Activated T-helper 2 cell treated with anti-CD3 and anti-CD28 coated beads, Interferon-gamma antibody, Interleukin-2, Interleukin-4, amounts not matched to agents 10 μg/mL and 5 μg/mL and 100 μg/mL, durations not matched to agents 14 hours and 24 hours and 36 hours (primary cell): ENCODE results near the gene DAPK1. TPM values are rescaled to one million over a fixed set of nuclear protein-coding genes. Genes with fewer than 3 reads are reported as not detected.
A peak's percentile ranks its signal among the peaks of the same experiment; 100 is the strongest.

ENCODE experiments used
- DNase-seq: peaks from one replicate; pipeline ENCODE4 v3.0.0; 2021; ENCODE audit warnings: low spot score
- H3K27ac Mint-ChIP-seq: one replicate; pipeline ENCODE4 v1.8.0; 2021; ENCODE audit warnings: mixed read lengths
- H3K27me3 Mint-ChIP-seq: one replicate; pipeline ENCODE4 v1.8.0; 2021; ENCODE audit warnings: low read depth, mixed read lengths
- H3K36me3 Mint-ChIP-seq: one replicate; pipeline ENCODE4 v1.8.0; 2021; ENCODE audit warnings: low read depth, mixed read lengths
- H3K4me1 Mint-ChIP-seq: one replicate; pipeline ENCODE4 v1.8.0; 2021; ENCODE audit warnings: low read depth, mixed read lengths
- H3K4me3 Mint-ChIP-seq: one replicate; pipeline ENCODE4 v1.8.0; 2021; ENCODE audit warnings: low read depth, mild to moderate bottlenecking, moderate library complexity, mixed read lengths
- H3K9me3 Mint-ChIP-seq: one replicate; pipeline ENCODE4 v1.8.0; 2021; ENCODE audit warnings: mixed read lengths
- intact Hi-C: fragments of 100-400 bp; cut with micrococcal nuclease; formaldehyde crosslinking; loops from one replicate; pipeline ENCODE4 v1.15.1; 2023
- total RNA-seq: library from RNA; stranded (reverse); gene quantifications from 2 replicates; pipeline ENCODE4 v1.2.3, GENCODE V29; 2022

DAPK1 gene
- total RNA-seq = 38.6 and 39.1 TPM in 2 replicates

DNA sequence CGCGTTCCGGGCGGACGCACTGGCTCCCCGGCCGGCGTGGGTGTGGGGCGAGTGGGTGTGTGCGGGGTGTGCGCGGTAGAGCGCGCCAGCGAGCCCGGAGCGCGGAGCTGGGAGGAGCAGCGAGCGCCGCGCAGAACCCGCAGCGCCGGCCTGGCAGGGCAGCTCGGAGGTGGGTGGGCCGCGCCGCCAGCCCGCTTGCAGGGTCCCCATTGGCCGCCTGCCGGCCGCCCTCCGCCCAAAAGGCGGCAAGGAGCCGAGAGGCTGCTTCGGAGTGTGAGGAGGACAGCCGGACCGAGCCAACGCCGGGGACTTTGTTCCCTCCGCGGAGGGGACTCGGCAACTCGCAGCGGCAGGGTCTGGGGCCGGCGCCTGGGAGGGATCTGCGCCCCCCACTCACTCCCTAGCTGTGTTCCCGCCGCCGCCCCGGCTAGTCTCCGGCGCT lies at the start of gene DAPK1:
Gene DAPK1, plus strand, starts transcription at position 264 of the 442 bp plus-strand sequence. CDS start 1,211 bp downstream, outside the sequence.
- Mint-ChIP-seq H3K27me3 (peaks cover 46% of the 10 kb centered on the region), H3K36me3 (peaks cover 8% of the 10 kb centered on the region), H3K4me3 (peak within 1 kb of the TSS; percentile 86), H3K9me3 (no peaks in the 10 kb centered on the region), H3K4me1 (peaks cover 31% of the 10 kb centered on the region), H3K27ac (peak within 1 kb of the TSS; percentile 70)
- DNase-seq = peak; percentile 21
- intact Hi-C loops = no loop called here

DNA sequence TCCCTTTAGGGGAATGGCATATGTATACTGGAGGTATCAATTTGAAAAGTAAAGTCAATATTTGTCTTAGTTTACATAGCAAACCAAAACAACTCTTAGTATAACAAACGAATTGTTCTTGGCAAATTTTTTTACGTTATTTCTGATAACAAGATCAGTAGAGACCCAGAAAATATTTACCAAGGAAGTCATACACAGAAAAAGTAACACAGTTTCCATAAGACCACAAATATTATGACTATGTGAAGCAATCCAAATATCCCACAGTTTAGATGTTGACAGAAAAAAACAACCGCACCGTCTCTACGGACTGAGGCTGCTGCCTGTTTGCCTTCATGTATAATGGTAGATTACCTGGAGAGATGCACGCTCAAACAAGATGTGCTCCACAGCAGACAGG lies 46.5 kb upstream of the DAPK1 start:
- H3K4me1 Mint-ChIP-seq = no peaks in the 10 kb centered on the region
- intact Hi-C loops = no loop called here
- H3K9me3 Mint-ChIP-seq = peaks cover 8% of the 10 kb centered on the region
- peaks cover 4% of the 10 kb centered on the region for H3K27me3 Mint-ChIP-seq
- H3K27ac Mint-ChIP-seq = no peak overlapping the region
- no peak for DNase-seq
- no peak overlapping the region for H3K4me3 Mint-ChIP-seq
- no peaks in the 10 kb centered on the region for H3K36me3 Mint-ChIP-seq

DNA sequence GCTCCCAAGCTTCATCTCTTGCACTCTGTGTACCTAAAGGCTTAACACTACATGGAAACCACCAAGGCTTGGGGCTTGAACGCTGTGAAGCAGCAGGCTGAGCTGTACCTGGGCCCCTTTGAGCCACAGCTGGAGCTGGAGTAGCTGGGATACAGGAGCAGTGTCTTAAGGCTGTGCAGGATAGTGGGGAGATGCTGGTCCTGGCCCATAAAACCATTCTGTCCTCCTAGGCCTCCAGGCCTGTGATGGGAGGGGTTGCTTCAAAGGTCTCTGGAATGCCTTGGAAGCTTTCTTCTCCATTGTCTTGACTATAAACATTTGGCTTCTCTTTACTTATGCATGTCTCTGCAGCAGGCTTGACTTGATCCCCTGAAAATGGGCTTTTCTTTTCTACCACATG lies 42.3 kb upstream of the DAPK1 start:
- Mint-ChIP-seq H3K27ac (no peak overlapping the region), H3K36me3 (no peaks in the 10 kb centered on the region), H3K27me3 (peaks cover 4% of the 10 kb centered on the region), H3K4me1 (no peaks in the 10 kb centered on the region), H3K4me3 (no peak overlapping the region), H3K9me3 (peaks cover 10% of the 10 kb centered on the region)
- no peak for DNase-seq
- intact Hi-C loops = no loop called here

DNA sequence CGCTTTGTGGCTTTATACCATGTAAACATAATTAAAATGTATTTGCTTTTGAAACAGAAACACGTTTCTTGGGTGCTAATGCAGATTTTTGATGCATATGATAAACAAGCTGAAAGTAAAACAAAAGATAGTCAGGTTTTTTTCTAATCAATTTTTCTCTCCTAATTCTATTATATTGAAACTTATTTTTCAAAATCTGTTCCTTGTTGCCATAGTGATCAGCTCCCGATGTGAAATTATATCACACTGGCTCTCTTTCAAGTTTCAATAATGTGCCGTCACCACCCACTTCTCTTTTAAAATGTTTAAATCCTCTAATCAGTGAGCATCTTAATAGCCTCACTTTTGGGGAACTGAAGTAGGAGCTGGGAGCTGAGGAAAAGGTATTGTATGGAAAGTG lies 36.4 kb upstream of the DAPK1 start:
- intact Hi-C loops = loop anchor here (10.0 kb wide), 1 partner anchor 844 kb away; no protein-coding TSS in a partner anchor
- no peaks in the 10 kb centered on the region for H3K27me3 Mint-ChIP-seq
- no peaks in the 10 kb centered on the region for H3K36me3 Mint-ChIP-seq
- H3K4me1 Mint-ChIP-seq = peaks cover 18% of the 10 kb centered on the region
- no peak overlapping the region for H3K4me3 Mint-ChIP-seq
- no peak overlapping the region for H3K27ac Mint-ChIP-seq
- no peak for DNase-seq
- peaks cover 1% of the 10 kb centered on the region for H3K9me3 Mint-ChIP-seq

DNA sequence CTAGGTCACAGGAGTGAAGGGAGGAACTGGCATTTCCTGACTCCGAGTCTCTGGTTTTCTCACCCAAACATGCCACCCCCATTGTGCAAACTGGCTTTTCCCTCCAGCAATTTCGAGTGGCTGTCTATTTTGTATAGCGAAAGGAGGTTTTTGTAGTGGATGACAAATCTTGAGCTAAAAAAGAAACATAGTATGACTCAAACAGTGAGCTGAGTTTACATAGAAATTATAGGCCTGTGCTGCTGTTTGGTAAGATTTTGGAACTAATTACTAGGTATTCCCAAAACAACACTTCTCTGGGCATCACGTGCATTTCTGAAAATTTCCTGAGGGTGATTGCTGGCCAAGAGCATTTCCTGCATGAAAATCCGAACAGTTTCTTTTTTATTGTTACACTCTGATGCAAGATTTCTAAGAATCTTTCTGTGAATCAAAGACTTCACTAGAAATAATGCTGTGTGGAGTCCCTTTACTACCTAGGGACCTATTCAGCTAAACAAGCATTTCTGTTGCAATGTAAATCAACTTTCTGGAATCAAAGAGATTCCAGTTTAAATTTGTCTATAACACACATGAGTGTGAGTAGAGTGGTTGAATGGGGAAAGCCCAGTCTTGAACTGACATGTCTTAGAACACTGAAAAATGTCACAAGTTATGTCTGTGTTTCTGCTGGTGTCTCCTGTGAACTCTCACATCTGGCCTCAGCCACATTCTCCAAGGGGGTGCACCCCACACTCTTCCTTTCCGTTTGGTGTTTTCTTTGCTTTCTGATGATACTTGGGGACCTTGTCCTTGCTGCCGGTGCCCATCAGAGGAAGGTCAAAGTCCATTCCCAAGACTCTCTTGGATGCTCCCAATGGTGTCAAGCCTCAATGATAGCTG lies 33.3 kb upstream of the DAPK1 start:
- DNase-seq = no peak
- Mint-ChIP-seq H3K27ac (peak overlapping the region; percentile 92), H3K4me1 (peaks cover 18% of the 10 kb centered on the region), H3K27me3 (no peaks in the 10 kb centered on the region), H3K36me3 (no peaks in the 10 kb centered on the region), H3K4me3 (peak overlapping the region; percentile 39), H3K9me3 (no peaks in the 10 kb centered on the region)
- intact Hi-C loops = loop anchor here (1.0 to 10.0 kb wide), 5 partner anchors 36 to 840 kb away; no protein-coding TSS in a partner anchor

DNA sequence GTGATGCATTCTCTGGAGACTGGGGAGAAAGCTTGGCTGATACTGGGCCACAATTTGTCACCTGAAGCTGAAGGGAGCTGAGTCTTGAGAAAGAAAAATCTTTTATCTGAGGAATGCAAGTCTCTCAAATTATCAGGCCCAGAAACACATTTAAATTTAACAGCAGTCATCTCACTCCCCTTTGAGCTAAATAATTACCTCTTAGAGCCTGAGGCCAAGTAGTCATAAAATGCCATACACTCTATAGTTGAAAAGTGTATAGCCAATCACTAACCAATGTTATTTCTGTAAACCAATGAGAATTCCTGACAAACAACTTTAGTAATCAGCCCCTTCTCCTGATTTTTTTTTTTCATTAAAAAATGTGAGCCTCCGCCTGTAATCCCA lies 32.7 kb upstream of the DAPK1 start:
- DNase-seq = no peak
- Mint-ChIP-seq H3K4me1 (peaks cover 18% of the 10 kb centered on the region), H3K9me3 (no peaks in the 10 kb centered on the region), H3K36me3 (no peaks in the 10 kb centered on the region), H3K27me3 (no peaks in the 10 kb centered on the region), H3K4me3 (peak overlapping the region; percentile 39), H3K27ac (peak overlapping the region; percentile 92)
- intact Hi-C loops = loop anchor here (1.0 to 10.0 kb wide), 5 partner anchors 35 to 840 kb away; no protein-coding TSS in a partner anchor

DNA sequence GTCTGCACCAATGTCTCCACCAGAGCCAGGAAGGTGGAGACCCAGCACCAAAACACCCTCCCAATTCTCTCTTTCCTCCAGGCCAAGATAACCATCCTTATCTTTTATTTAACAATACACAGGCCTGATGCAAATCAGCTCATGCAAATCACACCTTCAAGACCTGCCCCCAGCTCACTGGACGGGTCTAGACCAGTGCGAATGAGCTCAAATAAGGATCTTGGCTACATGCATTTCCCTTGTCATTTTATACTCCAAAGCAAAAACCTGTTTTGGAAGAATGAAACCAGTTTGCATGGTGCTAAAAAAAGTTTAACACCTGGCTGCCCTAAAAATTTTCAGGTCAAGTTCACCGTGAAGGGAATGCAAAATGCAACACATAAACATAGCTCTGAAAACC lies 31.9 kb upstream of the DAPK1 start:
- Mint-ChIP-seq H3K4me1 (peaks cover 18% of the 10 kb centered on the region), H3K9me3 (no peaks in the 10 kb centered on the region)

DNA sequence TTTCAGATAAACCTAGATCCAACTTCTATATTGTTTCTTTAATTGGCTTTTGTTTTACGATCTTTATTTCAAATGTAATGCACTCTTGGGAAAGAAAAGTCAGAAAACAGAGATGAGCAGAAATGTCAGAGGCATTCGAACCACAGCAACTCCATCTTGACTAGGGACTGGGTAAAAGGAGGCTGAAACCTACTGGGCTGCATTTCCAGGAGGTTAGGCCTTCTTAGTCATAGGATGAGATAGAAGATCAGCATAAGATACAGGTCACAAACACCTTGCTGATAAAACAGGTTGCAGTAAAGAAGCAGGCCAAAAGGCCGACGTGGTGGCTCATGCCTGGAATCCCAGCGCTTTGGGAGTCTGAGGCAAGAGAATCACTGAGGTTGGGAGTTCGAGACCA lies 30.5 kb upstream of the DAPK1 start:
- no peaks in the 10 kb centered on the region for H3K36me3 Mint-ChIP-seq
- no peaks in the 10 kb centered on the region for H3K9me3 Mint-ChIP-seq
- intact Hi-C loops = loop anchor here (10.0 kb wide), 1 partner anchor 838 kb away; no protein-coding TSS in a partner anchor
- H3K27me3 Mint-ChIP-seq = no peaks in the 10 kb centered on the region
- no peak overlapping the region for H3K4me3 Mint-ChIP-seq
- DNase-seq = no peak
- H3K27ac Mint-ChIP-seq = no peak overlapping the region
- peaks cover 18% of the 10 kb centered on the region for H3K4me1 Mint-ChIP-seq

More for the DNA sequence above, 31.9 kb upstream of the DAPK1 start:
- DNase-seq = no peak
- Mint-ChIP-seq H3K27ac (no peak overlapping the region), H3K36me3 (no peaks in the 10 kb centered on the region), H3K4me3 (no peak overlapping the region), H3K27me3 (no peaks in the 10 kb centered on the region)
- intact Hi-C loops = loop anchor here (10.0 kb wide), 1 partner anchor 839 kb away; no protein-coding TSS in a partner anchor

DNA sequence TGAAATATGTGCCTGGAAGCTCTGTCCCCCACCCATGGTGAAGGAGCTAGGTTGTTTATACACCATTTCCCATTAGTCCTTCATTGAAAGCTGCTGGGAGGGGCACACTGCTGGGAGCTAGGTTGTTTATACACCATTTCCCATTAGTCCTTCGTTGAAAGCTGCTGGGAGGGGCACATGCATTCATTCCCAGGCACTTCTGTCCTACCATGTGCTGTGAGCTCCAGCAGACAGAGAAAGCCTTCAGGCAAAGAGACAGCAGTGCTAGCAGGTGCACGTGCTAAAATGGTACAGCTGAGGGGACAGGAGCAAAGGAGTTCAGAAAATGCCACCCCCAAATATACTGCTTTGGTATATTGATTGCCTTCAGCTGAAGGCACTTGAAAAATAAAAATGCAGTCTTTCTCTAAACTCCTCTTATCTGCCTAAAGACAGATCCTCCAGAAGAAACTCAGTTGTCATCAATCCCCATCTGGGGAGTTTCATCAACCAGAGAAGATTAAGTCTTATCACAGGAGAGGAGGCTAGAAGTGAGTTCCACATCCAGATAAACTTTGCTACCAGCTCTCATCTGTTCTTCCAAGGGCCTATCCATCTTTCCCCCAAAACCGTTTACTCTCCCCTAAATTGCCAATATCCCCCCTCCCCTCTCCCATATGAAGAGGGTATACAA lies 27.7 kb upstream of the DAPK1 start:
- Mint-ChIP-seq H3K27me3 (no peaks in the 10 kb centered on the region), H3K4me1 (peaks cover 2% of the 10 kb centered on the region), H3K9me3 (no peaks in the 10 kb centered on the region), H3K36me3 (no peaks in the 10 kb centered on the region), H3K4me3 (no peak overlapping the region), H3K27ac (no peak overlapping the region)
- no peak for DNase-seq
- intact Hi-C loops = loop anchor here (10.0 kb wide), 1 partner anchor 835 kb away; no protein-coding TSS in a partner anchor

DNA sequence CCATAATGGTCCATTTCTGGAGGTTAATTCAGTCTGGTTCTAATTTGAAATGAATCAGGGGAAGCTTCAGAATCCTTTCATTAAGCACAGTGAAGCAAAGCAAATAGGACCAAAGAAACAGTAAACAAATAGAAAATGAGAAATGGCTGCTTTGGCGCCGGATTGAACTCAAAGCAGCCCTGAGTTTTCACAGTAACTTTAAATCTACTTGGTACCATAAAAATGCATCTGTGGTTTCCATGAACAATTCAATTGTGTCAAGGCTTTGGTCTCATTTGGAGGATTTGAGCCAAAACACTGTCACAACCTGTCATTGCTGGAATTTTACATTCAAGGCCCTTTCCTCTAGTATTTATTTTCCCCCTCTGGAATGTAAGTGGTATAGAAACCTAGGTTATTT lies 25.9 kb upstream of the DAPK1 start:
- Mint-ChIP-seq H3K9me3 (no peaks in the 10 kb centered on the region), H3K4me3 (no peak overlapping the region), H3K27ac (no peak overlapping the region), H3K36me3 (no peaks in the 10 kb centered on the region), H3K4me1 (peaks cover 4% of the 10 kb centered on the region), H3K27me3 (no peaks in the 10 kb centered on the region)
- no peak for DNase-seq
- intact Hi-C loops = no loop called here

DNA sequence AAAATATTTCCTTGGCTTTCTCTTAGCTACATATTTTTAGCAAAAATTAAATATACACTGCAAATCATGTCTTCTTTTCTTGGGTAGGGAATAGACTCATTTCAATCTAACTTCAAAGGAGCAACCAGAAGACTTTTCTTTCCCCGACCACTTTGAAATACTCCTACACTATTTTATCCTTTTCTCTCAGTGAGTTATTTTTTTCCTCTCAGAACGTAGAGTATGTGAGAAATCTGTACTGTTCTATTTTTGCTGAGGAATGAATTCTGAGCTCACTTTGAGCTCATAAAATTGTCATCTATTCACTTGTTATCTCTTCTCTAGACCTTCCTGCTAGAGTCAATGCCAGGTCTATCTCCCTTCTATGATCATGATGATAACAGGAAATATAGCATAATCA lies 22.2 kb upstream of the DAPK1 start:
- Mint-ChIP-seq H3K36me3 (no peaks in the 10 kb centered on the region), H3K27me3 (no peaks in the 10 kb centered on the region), H3K4me1 (peaks cover 8% of the 10 kb centered on the region), H3K27ac (no peak overlapping the region), H3K9me3 (no peaks in the 10 kb centered on the region), H3K4me3 (no peak overlapping the region)
- intact Hi-C loops = no loop called here
- DNase-seq = no peak

DNA sequence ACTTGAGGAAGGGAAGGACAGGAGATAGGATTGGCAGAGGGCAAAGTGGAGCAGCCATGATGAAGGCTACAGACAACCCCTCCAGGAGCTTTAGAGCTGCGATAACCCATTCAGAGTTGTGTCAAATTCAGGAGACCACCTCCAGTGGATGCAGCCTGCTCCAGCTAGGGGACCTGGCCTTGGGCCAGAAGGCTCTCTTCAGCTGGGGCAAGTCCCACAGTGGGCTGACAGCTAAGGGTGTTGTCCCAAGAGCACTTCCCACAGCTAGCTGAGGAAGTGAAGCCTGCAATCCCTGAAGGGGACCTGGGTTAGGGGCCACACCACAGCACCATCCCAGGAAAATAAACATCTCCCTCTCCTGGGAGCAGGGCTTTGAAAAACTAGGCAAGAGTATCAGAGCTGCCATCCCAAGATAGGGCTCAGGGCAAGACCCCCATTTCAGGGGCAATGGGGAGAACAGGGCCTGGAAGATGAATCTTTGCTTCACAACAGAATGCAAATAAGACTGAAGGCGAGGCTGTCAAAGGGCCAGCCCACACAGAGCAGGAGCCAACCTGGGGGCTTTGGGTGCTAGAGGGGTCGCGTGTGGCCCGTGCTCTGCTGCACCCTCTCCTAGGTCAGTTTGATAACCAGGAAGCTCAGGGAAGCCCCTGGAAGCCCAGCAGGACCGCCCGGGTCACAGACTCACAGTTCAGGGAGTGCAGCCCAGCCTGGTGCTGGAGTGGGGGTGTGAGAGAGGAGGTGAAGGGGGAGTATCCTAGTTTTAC lies 19.3 kb upstream of the DAPK1 start:
- DNase-seq = no peak
- Mint-ChIP-seq H3K4me1 (peaks cover 8% of the 10 kb centered on the region), H3K4me3 (no peak overlapping the region), H3K27ac (no peak overlapping the region), H3K27me3 (peaks cover 2% of the 10 kb centered on the region), H3K9me3 (no peaks in the 10 kb centered on the region), H3K36me3 (no peaks in the 10 kb centered on the region)
- intact Hi-C loops = no loop called here
